ENCODE results near the gene BAG5.

The BAG5 gene

DNA sequence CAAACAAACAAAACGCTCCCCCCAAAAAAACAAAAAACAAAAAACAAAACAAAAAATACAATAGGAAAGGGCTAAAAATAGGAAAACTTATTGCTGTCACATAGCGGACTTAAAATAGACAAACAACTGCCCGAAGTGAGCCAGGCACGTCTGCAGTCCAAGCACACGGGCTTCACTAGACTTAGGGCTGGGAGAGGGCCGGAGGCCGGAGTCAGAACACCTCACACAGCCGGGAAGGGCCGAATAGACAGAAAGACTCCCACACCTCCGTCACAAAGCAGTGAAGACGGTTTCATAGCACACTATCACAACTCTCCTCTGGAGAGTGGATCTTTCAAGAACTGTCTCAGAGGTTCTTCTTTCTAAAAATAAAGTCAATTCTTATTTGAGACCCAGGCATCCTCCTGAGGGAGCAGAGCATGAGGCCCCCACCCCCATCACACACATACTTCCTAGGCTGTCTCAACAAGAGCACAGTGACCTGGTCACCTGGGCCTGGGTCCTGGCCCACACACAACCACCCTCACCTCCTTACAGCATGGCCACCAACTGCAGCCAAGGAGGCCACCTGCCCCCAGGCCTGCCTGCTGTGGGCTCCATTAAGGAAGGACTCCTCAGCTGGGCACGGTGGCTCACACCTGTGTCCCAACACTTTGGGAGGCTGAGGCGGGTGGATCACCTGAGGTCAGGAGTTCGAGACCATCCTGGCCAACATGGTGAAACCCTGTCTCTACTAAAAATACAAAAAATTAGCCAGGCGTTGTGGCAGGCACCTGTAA lies 6.7 kb downstream of the BAG5 start:
- peaks cover 28% of the 10 kb centered on the region for H3K36me3 ChIP-seq (replicated peaks; ENCODE audit: low read depth, low read length)
- no peaks in the 10 kb centered on the region for H3K9me3 ChIP-seq (ENCODE audit: insufficient read depth, low read length)
- H3K4me2 ChIP-seq (ENCODE audit: low read length): no peak overlapping the region
- H3K9ac ChIP-seq (ENCODE audit: low read length): no peak overlapping the region
- H3K4me1 ChIP-seq (ENCODE audit: low read length): peaks cover 3% of the 10 kb centered on the region
- H3K27me3 ChIP-seq (ENCODE audit: low read depth, low read length): no peaks in the 10 kb centered on the region
- H3K79me2 ChIP-seq (ENCODE audit: low read length): peaks cover 39% of the 10 kb centered on the region
- TF ChIP-seq EZH2phosphoT487 (IDR thresholded peaks at IDR 0.05; ENCODE audit: low read depth): no peak
- no peak for TF ChIP-seq CTCF (IDR thresholded peaks at IDR 0.05; ENCODE audit: low read depth, low read length)
- no peak overlapping the region for H3K4me3 ChIP-seq (ENCODE audit: low read length)
- H3K27ac ChIP-seq (ENCODE audit: low read length): no peak overlapping the region
- no peak overlapping the region for H2AFZ ChIP-seq (ENCODE audit: low read depth, low read length)
- H4K20me1 ChIP-seq (ENCODE audit: insufficient read depth, low read length): peaks cover 23% of the 10 kb centered on the region

GRCh38 chr14:103552846-103553210 lies 9.6 kb downstream of the BAG5 start:
- Histone ChIP-seq H3K27me3 (ENCODE audit: low read depth, low read length) (no peaks in the 10 kb centered on the region), H3K79me2 (ENCODE audit: low read length) (peaks cover 9% of the 10 kb centered on the region), H3K9me3 (ENCODE audit: insufficient read depth, low read length) (no peaks in the 10 kb centered on the region), H4K20me1 (ENCODE audit: insufficient read depth, low read length) (no peaks in the 10 kb centered on the region), H3K27ac (ENCODE audit: low read length) (no peak overlapping the region), H2AFZ (ENCODE audit: low read depth, low read length) (no peak overlapping the region), H3K9ac (ENCODE audit: low read length) (no peak overlapping the region), H3K4me2 (ENCODE audit: low read length) (no peak overlapping the region), H3K4me3 (ENCODE audit: low read length) (no peak overlapping the region), H3K4me1 (ENCODE audit: low read length) (no peaks in the 10 kb centered on the region), H3K36me3 (replicated peaks; ENCODE audit: low read depth, low read length) (no peaks in the 10 kb centered on the region)
- no peak for TF ChIP-seq CTCF (IDR thresholded peaks at IDR 0.05; ENCODE audit: low read depth, low read length)
- TF ChIP-seq EZH2phosphoT487 (IDR thresholded peaks at IDR 0.05; ENCODE audit: low read depth): no peak

- H3K4me1 ChIP-seq (ENCODE audit: low read length): no peaks in the 10 kb centered on the region
- H4K20me1 ChIP-seq (ENCODE audit: insufficient read depth, low read length): no peaks in the 10 kb centered on the region
- no peak overlapping the region for H2AFZ ChIP-seq (ENCODE audit: low read depth, low read length)
- no peak overlapping the region for H3K27ac ChIP-seq (ENCODE audit: low read length)
- H3K27me3 ChIP-seq (ENCODE audit: low read depth, low read length): no peaks in the 10 kb centered on the region
- H3K4me3 ChIP-seq (ENCODE audit: low read length): no peak overlapping the region
- H3K4me2 ChIP-seq (ENCODE audit: low read length): no peak overlapping the region
- peaks cover 7% of the 10 kb centered on the region for H3K79me2 ChIP-seq (ENCODE audit: low read length)
- no peaks in the 10 kb centered on the region for H3K9me3 ChIP-seq (ENCODE audit: insufficient read depth, low read length)
- H3K9ac ChIP-seq (ENCODE audit: low read length): no peak overlapping the region
- TF ChIP-seq EZH2phosphoT487 (IDR thresholded peaks at IDR 0.05; ENCODE audit: low read depth) (no peak), CTCF (IDR thresholded peaks at IDR 0.05; ENCODE audit: low read depth, low read length) (no peak)
- no peaks in the 10 kb centered on the region for H3K36me3 ChIP-seq (replicated peaks; ENCODE audit: low read depth, low read length)
Measured at GRCh38 chr14:103552011-103552845, 10.2 kb downstream of the BAG5 start.

DNA sequence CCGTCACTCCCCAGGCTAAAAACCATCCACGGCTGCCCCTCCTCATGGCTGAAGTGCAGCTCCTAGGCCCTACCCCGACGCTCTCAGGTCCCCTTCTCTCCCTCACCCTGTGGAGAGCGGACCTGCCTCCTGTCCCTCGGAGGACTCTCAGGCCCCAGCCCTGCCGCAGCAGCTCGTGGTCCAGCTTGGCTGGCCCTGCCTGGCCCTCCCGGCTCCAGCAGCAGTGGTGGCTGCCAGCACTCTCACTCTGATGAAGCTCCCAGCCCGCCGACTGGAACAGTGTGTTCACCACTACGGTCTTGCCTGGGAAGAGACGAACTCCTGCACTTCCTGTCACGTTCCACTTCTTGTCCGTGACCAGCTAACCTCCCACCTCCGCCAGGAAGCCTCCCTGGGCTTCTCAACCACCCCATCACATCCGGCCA lies 11.1 kb downstream of the BAG5 start:
- no peak overlapping the region for H3K4me2 ChIP-seq (ENCODE audit: low read length)
- H4K20me1 ChIP-seq (ENCODE audit: insufficient read depth, low read length): no peaks in the 10 kb centered on the region
- H3K27ac ChIP-seq (ENCODE audit: low read length): no peak overlapping the region
- no peak overlapping the region for H2AFZ ChIP-seq (ENCODE audit: low read depth, low read length)
- H3K4me3 ChIP-seq (ENCODE audit: low read length): no peak overlapping the region
- H3K4me1 ChIP-seq (ENCODE audit: low read length): peaks cover 3% of the 10 kb centered on the region; the same call in 1 of the 2 replicates
- no peaks in the 10 kb centered on the region for H3K9me3 ChIP-seq (ENCODE audit: insufficient read depth, low read length)
- peaks cover 3% of the 10 kb centered on the region; the same call in 1 of the 2 replicates for H3K79me2 ChIP-seq (ENCODE audit: low read length)
- no peaks in the 10 kb centered on the region for H3K36me3 ChIP-seq (replicated peaks; ENCODE audit: low read depth, low read length)
- no peaks in the 10 kb centered on the region for H3K27me3 ChIP-seq (ENCODE audit: low read depth, low read length)
- TF ChIP-seq CTCF (IDR thresholded peaks at IDR 0.05; ENCODE audit: low read depth, low read length): no peak
- no peak for TF ChIP-seq EZH2phosphoT487 (IDR thresholded peaks at IDR 0.05; ENCODE audit: low read depth)
- H3K9ac ChIP-seq (ENCODE audit: low read length): no peak overlapping the region

Measured in OCI-LY3 (cell line).